IMR-90 (cell line): ENCODE results near the gene RERE. TPM values are rescaled to one million over a fixed set of nuclear protein-coding genes. Genes with fewer than 3 reads are reported as not detected.

Source experiments
- ATAC-seq: fragments of 200-7000 bp; cut with Tn5 transposase; 2 replicates; pipeline ENCODE4 v1.9.1; 2020; ENCODE audit warnings: low read depth, mild to moderate bottlenecking, moderate library complexity
- BruUV-seq: library from RNA; stranded (reverse); fragments of 400-500 nt; replicated peaks from 2 replicates; lab custom pipeline; 2021; lab: Mats Ljungman, UMichigan
- CTCF ChIA-PET: fragments of 300-600 bp; formaldehyde crosslinking; extraction: SDS; loops from one replicate; lab custom pipeline; 2021; ENCODE audit warnings: antibody characterized with exemption; lab: Yijun Ruan, JAX
- POLR2A ChIA-PET: fragments of 300-600 bp; sonication (Branson Sonifier 250); formaldehyde crosslinking; loops from one replicate; lab custom pipeline; 2022; ENCODE audit warnings: antibody characterized with exemption; ENCODE audit not compliant: unreplicated experiment; lab: Charles Lee
- DNase-seq: peaks from one replicate; pipeline ENCODE4 v3.0.0; 2013
- H2AFZ ChIP-seq: replicated peaks from 2 replicates; pipeline ENCODE3; 2013; ENCODE audit warnings: low read length, mild to moderate bottlenecking; ENCODE audit not compliant: poor library complexity
- H2AK5ac ChIP-seq: 2 replicates; pipeline ENCODE4 v1.6.1; 2013; ENCODE audit warnings: low read depth, low read length, inconsistent platforms
- H2AK9ac ChIP-seq: replicated peaks from 2 replicates; pipeline ENCODE3; 2013; ENCODE audit warnings: mild to moderate bottlenecking, low read depth, low read length, moderate library complexity; ENCODE audit not compliant: poor library complexity
- H2BK120ac ChIP-seq: 2 replicates; pipeline ENCODE4 v1.6.1; 2013; ENCODE audit warnings: low read depth, low read length, inconsistent platforms
- H2BK15ac ChIP-seq: 3 replicates; pipeline ENCODE4 v1.6.1; 2013; ENCODE audit warnings: low read depth, low read length, inconsistent platforms
- H2BK20ac ChIP-seq: 2 replicates; pipeline ENCODE4 v1.6.1; 2013; ENCODE audit warnings: low read depth, mild to moderate bottlenecking, inconsistent platforms, low read length, moderate library complexity
- H2BK5ac ChIP-seq: 2 replicates; pipeline ENCODE4 v1.6.1; 2013; ENCODE audit warnings: mild to moderate bottlenecking, low read depth, low read length, inconsistent platforms; ENCODE audit not compliant: poor library complexity, severe bottlenecking
- H3K14ac ChIP-seq: replicated peaks from 2 replicates; pipeline ENCODE4 v1.6.1; 2013; ENCODE audit warnings: low read depth, low read length, inconsistent platforms
- H3K18ac ChIP-seq: 2 replicates; pipeline ENCODE4 v1.6.1; 2013; ENCODE audit warnings: low read depth, low read length, control low read depth
- H3K23ac ChIP-seq: 2 replicates; pipeline ENCODE4 v1.6.1; 2013; ENCODE audit warnings: low read depth, low read length, inconsistent platforms
- H3K27ac ChIP-seq: 2 replicates; pipeline ENCODE4 v1.5.1; 2013; ENCODE audit warnings: mild to moderate bottlenecking, control low read depth, low read length; ENCODE audit not compliant: insufficient read depth
- H3K27me3 ChIP-seq: 2 replicates; pipeline ENCODE4 v1.6.1; 2013; ENCODE audit warnings: low read length; ENCODE audit not compliant: control insufficient read depth, insufficient read depth
- H3K36me3 ChIP-seq: 2 replicates; pipeline ENCODE4 v1.6.1; 2013; ENCODE audit warnings: low read length, mixed read lengths; ENCODE audit not compliant: control insufficient read depth, insufficient read depth
- H3K4ac ChIP-seq: 2 replicates; pipeline ENCODE4 v1.6.1; 2013; ENCODE audit warnings: low read depth, low read length, inconsistent platforms
- H3K4me1 ChIP-seq: 2 replicates; pipeline ENCODE4 v1.6.1; 2013; ENCODE audit warnings: low read length, mixed read lengths; ENCODE audit not compliant: control insufficient read depth, insufficient read depth
- H3K4me2 ChIP-seq: 2 replicates; pipeline ENCODE4 v1.6.1; 2013; ENCODE audit warnings: low read depth, mild to moderate bottlenecking, control low read depth, low read length, moderate library complexity
- H3K4me3 ChIP-seq: 2 replicates; pipeline ENCODE4 v1.5.1; 2013; ENCODE audit warnings: low read depth, mild to moderate bottlenecking, control low read depth, low read length, moderate library complexity; ENCODE audit not compliant: insufficient read depth
- H3K56ac ChIP-seq: 2 replicates; pipeline ENCODE4 v1.6.1; 2013; ENCODE audit warnings: low read length, inconsistent platforms; ENCODE audit not compliant: insufficient read depth; ENCODE audit errors: extremely low read depth
- H3K79me1 ChIP-seq, 2 experiments: 2 replicates each; pipeline ENCODE4 v1.6.1; 2013; ENCODE audit warnings: low read length in 2 of 2, inconsistent platforms in 1 of 2, low read depth in 1 of 2
- H3K9ac ChIP-seq: 2 replicates; pipeline ENCODE4 v1.6.1; 2013; ENCODE audit warnings: low read depth, low read length, control low read depth
- H3K9me1 ChIP-seq: 2 replicates; pipeline ENCODE4 v1.6.1; 2013; ENCODE audit warnings: low read length, inconsistent platforms; ENCODE audit not compliant: insufficient read depth
- H3K9me3 ChIP-seq: 2 replicates; pipeline ENCODE4 v1.6.1; 2013; ENCODE audit warnings: low read length; ENCODE audit not compliant: control insufficient read depth, insufficient read depth
- H4K20me1 ChIP-seq: 2 replicates; pipeline ENCODE4 v1.6.1; 2013; ENCODE audit warnings: low read length, inconsistent platforms; ENCODE audit not compliant: insufficient read depth
- H4K5ac ChIP-seq: 2 replicates; pipeline ENCODE4 v1.6.1; 2013; ENCODE audit warnings: mild to moderate bottlenecking, low read depth, low read length, control low read depth
- H4K8ac ChIP-seq, 2 experiments: 2 replicates each; pipeline ENCODE4 v1.6.1; 2013; ENCODE audit warnings: low read depth in 2 of 2, low read length in 2 of 2, control low read depth in 1 of 2, inconsistent platforms in 1 of 2
- H4K91ac ChIP-seq: 2 replicates; pipeline ENCODE4 v1.6.1; 2013; ENCODE audit warnings: low read depth, low read length, inconsistent platforms; ENCODE audit not compliant: insufficient read depth
- BHLHE40 ChIP-seq: fragments of 150-350 bp; IDR thresholded peaks from 2 replicates; pipeline ENCODE4 v1.6.1; 2016; ENCODE audit warnings: mild to moderate bottlenecking, low read depth, low read length
- CEBPB ChIP-seq: IDR thresholded peaks from 2 replicates; pipeline ENCODE4 v1.6.1; 2012; ENCODE audit warnings: low read depth, low read length, improper control_type of control experiment
- CHD1 ChIP-seq: IDR thresholded peaks from 2 replicates; pipeline ENCODE4 v1.6.1; 2012; ENCODE audit warnings: low read depth, low read length, improper control_type of control experiment
- FOS ChIP-seq: fragments of 150-350 bp; IDR thresholded peaks from 2 replicates; pipeline ENCODE4 v1.6.1; 2016; ENCODE audit warnings: low read depth, low read length
- MAFK ChIP-seq: IDR thresholded peaks from 2 replicates; pipeline ENCODE4 v1.6.1; 2012; ENCODE audit warnings: low read depth, low read length, improper control_type of control experiment
- MAZ ChIP-seq: IDR thresholded peaks from 2 replicates; pipeline ENCODE4 v1.6.1; 2012; ENCODE audit warnings: low read depth, mild to moderate bottlenecking, low read length, improper control_type of control experiment, moderate library complexity, borderline replicate concordance
- MXI1 ChIP-seq: IDR thresholded peaks from 2 replicates; pipeline ENCODE4 v1.6.1; 2012; ENCODE audit warnings: low read depth, mild to moderate bottlenecking, low read length, moderate library complexity, borderline replicate concordance
- NFE2L2 ChIP-seq: fragments of 150-350 bp; IDR thresholded peaks from 2 replicates; pipeline ENCODE4 v1.6.1; 2016; ENCODE audit warnings: low read depth, mild to moderate bottlenecking, low read length
- POLR2A ChIP-seq: IDR thresholded peaks from 2 replicates; pipeline ENCODE4 v1.6.1; 2012; ENCODE audit warnings: mild to moderate bottlenecking, low read depth, low read length
- RAD21 ChIP-seq: IDR thresholded peaks from 2 replicates; pipeline ENCODE4 v1.6.1; 2012; ENCODE audit warnings: low read length, improper control_type of control experiment
- RCOR1 ChIP-seq: IDR thresholded peaks from 2 replicates; pipeline ENCODE4 v1.6.1; 2012; ENCODE audit warnings: mild to moderate bottlenecking, low read length, improper control_type of control experiment; ENCODE audit not compliant: insufficient replicate concordance
- RFX5 ChIP-seq: IDR thresholded peaks from 2 replicates; pipeline ENCODE4 v1.8.0; 2012; ENCODE audit warnings: low read depth, mild to moderate bottlenecking, low read length, moderate library complexity
- SMC3 ChIP-seq: fragments of 150-350 bp; IDR thresholded peaks from 2 replicates; pipeline ENCODE4 v1.6.1; 2016; ENCODE audit warnings: low read depth, mild to moderate bottlenecking, antibody characterized with exemption, low read length, moderate library complexity
- WGBS, 2 experiments: methylation state at CpG; one replicate each; pipeline versions ENCODE4 v1.1.5 to v1.1.7; 2013; ENCODE audit warnings: missing lambda C conversion rate in 2 of 2; ENCODE audit not compliant: insufficient read length in 1 of 2; ENCODE audit errors: extremely low coverage in 2 of 2; 5-methylcytosine and 5-hydroxymethylcytosine counted together
- dilution Hi-C: fragments of 300-500 bp; cut with HindIII; formaldehyde crosslinking; loops from one replicate; pipeline ENCODE4 v1.14.3; 2018; ENCODE audit warnings: low sequenced_read_pairs; ENCODE audit not compliant: unreplicated experiment
- in situ Hi-C: fragments of 300-500 bp; cut with MboI; formaldehyde crosslinking; loops from 3 replicates; pipeline ENCODE4 v1.14.3; 2019; ENCODE audit warnings: low sequenced_read_pairs, inconsistent platforms, mixed read lengths
- intact Hi-C: fragments of 100-400 bp; cut with micrococcal nuclease; formaldehyde crosslinking; loops from 2 replicates; pipeline ENCODE4 v1.10.0; 2022
- polyA plus RNA-seq, 3 experiments: library from polyadenylated mRNA; depleted of rRNA; stranded (reverse); fragments of >200 nt; gene quantifications; 2 replicates each; pipeline ENCODE4 v1.2.3, GENCODE V29; 2012; ENCODE audit warnings: low replicate concordance in 1 of 3
- total RNA-seq: library from RNA; depleted of rRNA; stranded (reverse); fragments of >200 nt; gene quantifications from 2 replicates; pipeline ENCODE4 v1.2.3, GENCODE V29; 2012
- TF ChIP-seq, protein P1 (sequence below): fragments of 150-350 bp; IDR thresholded peaks from 2 replicates; pipeline ENCODE4 v1.6.1; 2016; ENCODE audit warnings: low read depth, mild to moderate bottlenecking, low read length, moderate library complexity, borderline replicate concordance
- TF ChIP-seq, protein P2 (sequence below): fragments of 150-350 bp; IDR thresholded peaks from 2 replicates; pipeline ENCODE4 v1.6.1; 2017; ENCODE audit warnings: mild to moderate bottlenecking, antibody characterized with exemption, low read length, low read depth
- TF ChIP-seq, protein P3 (sequence below): conservative IDR thresholded peaks from 2 replicates; pipeline ENCODE4 v1.5.1; 2012; ENCODE audit warnings: mild to moderate bottlenecking, low read depth, low read length, improper control_type of control experiment

Gene RERE
- total and polyA plus RNA-seq, 2 of the 4 experiments (the other 2 are of a cell fraction): 11.5 to 25.1 TPM

DNA sequence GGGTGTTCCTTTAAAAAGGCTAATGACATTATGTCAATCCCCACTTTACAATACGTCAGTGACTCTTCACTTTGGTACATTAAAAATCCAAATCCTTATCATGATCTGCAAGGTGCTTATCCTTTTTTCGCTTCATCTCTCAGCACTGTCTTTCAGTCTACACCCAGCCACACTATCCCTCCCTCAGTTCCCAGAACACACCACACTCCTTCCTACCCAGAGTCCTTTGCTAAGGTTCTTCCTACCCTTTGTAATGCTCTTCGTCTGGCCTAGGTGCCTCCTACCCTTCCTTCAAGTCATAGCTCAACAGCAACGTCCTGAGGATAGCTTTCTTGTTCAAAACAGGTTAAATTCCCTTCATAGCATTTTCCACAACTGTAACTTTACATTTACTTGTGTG, 152.6 kb downstream of the RERE start:
- in situ Hi-C loops: no loop called here
- no peak overlapping the region for H2BK5ac ChIP-seq
- no peak overlapping the region for H3K4me3 ChIP-seq
- dilution Hi-C loops: no loop called here
- H3K79me1 ChIP-seq: peaks cover 44 to 89% of the 10 kb centered on the region in 2 experiments
- WGBS, 2 experiments: 100% methylated on average over 2 of the region's 4 CpGs; no CpG with 5 or more reads in 1 of the 2 experiments
- H3K56ac ChIP-seq: no peak overlapping the region
- ChIA-PET POLR2A (no interaction called here), CTCF (interaction anchor here (0.5 kb wide), 1 partner anchor 18 kb away, joined by 6 read pairs; no protein-coding TSS in a partner anchor)
- H4K8ac ChIP-seq: no peak overlapping the region
- no peak overlapping the region for H2AK9ac ChIP-seq
- no peaks in the 10 kb centered on the region for H3K9me3 ChIP-seq
- H4K5ac ChIP-seq: peak overlapping the region; percentile 51; the same call in 1 of the 2 replicates
- H2BK20ac ChIP-seq: no peak overlapping the region
- no peaks in the 10 kb centered on the region for H3K27me3 ChIP-seq
- no peak overlapping the region for H2AFZ ChIP-seq
- peak overlapping the region; percentile 26; the same call in 1 of the 2 replicates for H3K4ac ChIP-seq
- 0 out of 2 replicates have a peak overlapping the region, but pooled peaks have one; percentile 42 for H3K23ac ChIP-seq
- H3K9me1 ChIP-seq: peaks cover 37% of the 10 kb centered on the region
- no peak overlapping the region for H3K14ac ChIP-seq
- H3K18ac ChIP-seq: peak overlapping the region; percentile 39; the same call in 1 of the 2 replicates
- peaks cover 82% of the 10 kb centered on the region for H4K20me1 ChIP-seq
- no TSS peak for BruUV-seq
- H3K4me2 ChIP-seq: no peak overlapping the region
- intact Hi-C loops: loop anchor here (10.0 kb wide), 1 partner anchor 290 kb away; no protein-coding TSS in a partner anchor
- DNase-seq: no peak
- H3K9ac ChIP-seq: no peak overlapping the region
- H3K4me1 ChIP-seq: peaks cover 39% of the 10 kb centered on the region
- H4K91ac ChIP-seq: no peak overlapping the region
- H3K27ac ChIP-seq: no peak overlapping the region
- TF ChIP-seq BHLHE40 (no peak), SMC3 (no peak), CHD1 (no peak), MAZ (no peak), FOS (no peak), CEBPB (no peak), MAFK (no peak), RCOR1 (no peak), RAD21 (no peak), POLR2A (no peak), MXI1 (no peak), NFE2L2 (no peak), RFX5 (no peak)
- TF ChIP-seq, protein P1, sequence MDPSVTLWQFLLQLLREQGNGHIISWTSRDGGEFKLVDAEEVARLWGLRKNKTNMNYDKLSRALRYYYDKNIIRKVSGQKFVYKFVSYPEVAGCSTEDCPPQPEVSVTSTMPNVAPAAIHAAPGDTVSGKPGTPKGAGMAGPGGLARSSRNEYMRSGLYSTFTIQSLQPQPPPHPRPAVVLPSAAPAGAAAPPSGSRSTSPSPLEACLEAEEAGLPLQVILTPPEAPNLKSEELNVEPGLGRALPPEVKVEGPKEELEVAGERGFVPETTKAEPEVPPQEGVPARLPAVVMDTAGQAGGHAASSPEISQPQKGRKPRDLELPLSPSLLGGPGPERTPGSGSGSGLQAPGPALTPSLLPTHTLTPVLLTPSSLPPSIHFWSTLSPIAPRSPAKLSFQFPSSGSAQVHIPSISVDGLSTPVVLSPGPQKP: no peak
- TF ChIP-seq, protein P2, sequence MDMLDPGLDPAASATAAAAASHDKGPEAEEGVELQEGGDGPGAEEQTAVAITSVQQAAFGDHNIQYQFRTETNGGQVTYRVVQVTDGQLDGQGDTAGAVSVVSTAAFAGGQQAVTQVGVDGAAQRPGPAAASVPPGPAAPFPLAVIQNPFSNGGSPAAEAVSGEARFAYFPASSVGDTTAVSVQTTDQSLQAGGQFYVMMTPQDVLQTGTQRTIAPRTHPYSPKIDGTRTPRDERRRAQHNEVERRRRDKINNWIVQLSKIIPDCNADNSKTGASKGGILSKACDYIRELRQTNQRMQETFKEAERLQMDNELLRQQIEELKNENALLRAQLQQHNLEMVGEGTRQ: no peak
- TF ChIP-seq, protein P3, sequence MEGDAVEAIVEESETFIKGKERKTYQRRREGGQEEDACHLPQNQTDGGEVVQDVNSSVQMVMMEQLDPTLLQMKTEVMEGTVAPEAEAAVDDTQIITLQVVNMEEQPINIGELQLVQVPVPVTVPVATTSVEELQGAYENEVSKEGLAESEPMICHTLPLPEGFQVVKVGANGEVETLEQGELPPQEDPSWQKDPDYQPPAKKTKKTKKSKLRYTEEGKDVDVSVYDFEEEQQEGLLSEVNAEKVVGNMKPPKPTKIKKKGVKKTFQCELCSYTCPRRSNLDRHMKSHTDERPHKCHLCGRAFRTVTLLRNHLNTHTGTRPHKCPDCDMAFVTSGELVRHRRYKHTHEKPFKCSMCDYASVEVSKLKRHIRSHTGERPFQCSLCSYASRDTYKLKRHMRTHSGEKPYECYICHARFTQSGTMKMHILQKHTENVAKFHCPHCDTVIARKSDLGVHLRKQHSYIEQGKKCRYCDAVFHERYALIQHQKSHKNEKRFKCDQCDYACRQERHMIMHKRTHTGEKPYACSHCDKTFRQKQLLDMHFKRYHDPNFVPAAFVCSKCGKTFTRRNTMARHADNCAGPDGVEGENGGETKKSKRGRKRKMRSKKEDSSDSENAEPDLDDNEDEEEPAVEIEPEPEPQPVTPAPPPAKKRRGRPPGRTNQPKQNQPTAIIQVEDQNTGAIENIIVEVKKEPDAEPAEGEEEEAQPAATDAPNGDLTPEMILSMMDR: no peak
- no peak overlapping the region for H2BK15ac ChIP-seq
- no peaks in the 10 kb centered on the region for H3K36me3 ChIP-seq
- H2AK5ac ChIP-seq: peak overlapping the region; percentile 93
- no peak overlapping the region for H2BK120ac ChIP-seq
- no peak for ATAC-seq
